ENCODE data around the gene BGN. TPM values are rescaled to one million over a fixed set of nuclear protein-coding genes. Genes with fewer than 3 reads are reported as not detected.

The BGN gene
- total RNA-seq, 1 donor from 2014 or later, result 50.0 TPM

- no peaks in the 10 kb centered on the region for H3K9me3 Mint-ChIP-seq (ENCODE audit: unreplicated experiment)
- no peak overlapping the region for H3K4me3 Mint-ChIP-seq (ENCODE audit: unreplicated experiment)
- H3K27me3 Mint-ChIP-seq (ENCODE audit: low read depth, unreplicated experiment), result no peaks in the 10 kb centered on the region
- Histone ChIP-seq H4K20me1 (ENCODE audit: insufficient read depth, low read length) (no peaks in the 10 kb centered on the region), H3K9me3 (ENCODE audit: insufficient read depth, low read depth, low read length) (no peaks in the 10 kb centered on the region), H3K4me2 (ENCODE audit: low read length) (no peak overlapping the region), H2AFZ (ENCODE audit: low read depth, low read length) (no peak overlapping the region), H3K9ac (ENCODE audit: low read length) (no peak overlapping the region), H3K79me2 (ENCODE audit: insufficient read depth, low read length) (no peaks in the 10 kb centered on the region), H3K36me3 (ENCODE audit: insufficient read depth, low read length) (no peaks in the 10 kb centered on the region), H3K27ac (ENCODE audit: low read depth, low read length) (no peak overlapping the region), H3K4me1 (ENCODE audit: insufficient read depth, low read length) (no peaks in the 10 kb centered on the region), H3K4me3 (ENCODE audit: insufficient read depth, low read depth, low read length) (no peak overlapping the region), H3K27me3 (ENCODE audit: insufficient read depth, low read length) (no peaks in the 10 kb centered on the region)
- H3K4me1 Mint-ChIP-seq (ENCODE audit: low read depth, unreplicated experiment), result no peaks in the 10 kb centered on the region
- H3K27ac Mint-ChIP-seq (ENCODE audit: unreplicated experiment), result no peak overlapping the region
- FAIRE-seq, result no peak
- peaks cover 2% of the 10 kb centered on the region for H3K36me3 Mint-ChIP-seq (ENCODE audit: low read depth, unreplicated experiment)
- TF ChIP-seq EZH2 (IDR thresholded peaks at IDR 0.05; ENCODE audit: insufficient read depth, low read length) (no peak), CTCF (IDR thresholded peaks at IDR 0.05; ENCODE audit: insufficient read depth, low read depth, low read length) (no peak)
- no peak for DNase-seq (ENCODE audit: low read depth)
These were observed 43.9 kb upstream of the BGN start for GRCh38 chrX:153450949-153451277.

GRCh38 chrX:153454901-153455550 is 39.8 kb upstream of the BGN start:
- no peaks in the 10 kb centered on the region for H3K79me2 ChIP-seq (ENCODE audit: insufficient read depth, low read length)
- no peak overlapping the region for H3K4me2 ChIP-seq (ENCODE audit: low read length)
- H3K27ac ChIP-seq (ENCODE audit: low read depth, low read length), result no peak overlapping the region
- H3K4me1 ChIP-seq (ENCODE audit: insufficient read depth, low read length), result peaks cover 5% of the 10 kb centered on the region
- no peaks in the 10 kb centered on the region for H3K27me3 Mint-ChIP-seq (ENCODE audit: low read depth, unreplicated experiment)
- FAIRE-seq (no peak), DNase-seq (ENCODE audit: low read depth) (no peak)
- no peaks in the 10 kb centered on the region for H3K36me3 ChIP-seq (ENCODE audit: insufficient read depth, low read length)
- H3K36me3 Mint-ChIP-seq (ENCODE audit: low read depth, unreplicated experiment), result no peaks in the 10 kb centered on the region
- H3K9ac ChIP-seq (ENCODE audit: low read length), result no peak overlapping the region
- no peak overlapping the region for H2AFZ ChIP-seq (ENCODE audit: low read depth, low read length)
- H4K20me1 ChIP-seq (ENCODE audit: insufficient read depth, low read length), result no peaks in the 10 kb centered on the region
- H3K27ac Mint-ChIP-seq (ENCODE audit: unreplicated experiment), result no peak overlapping the region
- H3K4me3 ChIP-seq (ENCODE audit: insufficient read depth, low read depth, low read length), result no peak overlapping the region
- H3K27me3 ChIP-seq (ENCODE audit: insufficient read depth, low read length), result no peaks in the 10 kb centered on the region
- no peaks in the 10 kb centered on the region for H3K9me3 ChIP-seq (ENCODE audit: insufficient read depth, low read depth, low read length)
- no peaks in the 10 kb centered on the region for H3K9me3 Mint-ChIP-seq (ENCODE audit: unreplicated experiment)
- peaks cover 7% of the 10 kb centered on the region for H3K4me1 Mint-ChIP-seq (ENCODE audit: low read depth, unreplicated experiment)
- H3K4me3 Mint-ChIP-seq (ENCODE audit: unreplicated experiment), result no peak overlapping the region
- no peak for TF ChIP-seq EZH2 (IDR thresholded peaks at IDR 0.05; ENCODE audit: insufficient read depth, low read length)
- no peak for TF ChIP-seq CTCF (IDR thresholded peaks at IDR 0.05; ENCODE audit: insufficient read depth, low read depth, low read length)

- no peaks in the 10 kb centered on the region for H3K9me3 Mint-ChIP-seq (ENCODE audit: unreplicated experiment)
- Histone ChIP-seq H2AFZ (ENCODE audit: low read depth, low read length) (no peak overlapping the region), H3K79me2 (ENCODE audit: insufficient read depth, low read length) (no peaks in the 10 kb centered on the region), H3K27ac (ENCODE audit: low read depth, low read length) (no peak overlapping the region), H3K9ac (ENCODE audit: low read length) (no peak overlapping the region), H3K4me2 (ENCODE audit: low read length) (no peak overlapping the region), H3K27me3 (ENCODE audit: insufficient read depth, low read length) (no peaks in the 10 kb centered on the region), H3K9me3 (ENCODE audit: insufficient read depth, low read depth, low read length) (no peaks in the 10 kb centered on the region), H4K20me1 (ENCODE audit: insufficient read depth, low read length) (no peaks in the 10 kb centered on the region), H3K4me1 (ENCODE audit: insufficient read depth, low read length) (peaks cover 11% of the 10 kb centered on the region), H3K36me3 (ENCODE audit: insufficient read depth, low read length) (no peaks in the 10 kb centered on the region), H3K4me3 (ENCODE audit: insufficient read depth, low read depth, low read length) (no peak overlapping the region)
- no peak for DNase-seq (ENCODE audit: low read depth)
- no peak overlapping the region for H3K27ac Mint-ChIP-seq (ENCODE audit: unreplicated experiment)
- no peaks in the 10 kb centered on the region for H3K36me3 Mint-ChIP-seq (ENCODE audit: low read depth, unreplicated experiment)
- no peaks in the 10 kb centered on the region for H3K27me3 Mint-ChIP-seq (ENCODE audit: low read depth, unreplicated experiment)
- no peak for FAIRE-seq
- H3K4me1 Mint-ChIP-seq (ENCODE audit: low read depth, unreplicated experiment), result peaks cover 11% of the 10 kb centered on the region
- no peak overlapping the region for H3K4me3 Mint-ChIP-seq (ENCODE audit: unreplicated experiment)
- no peak for TF ChIP-seq EZH2 (IDR thresholded peaks at IDR 0.05; ENCODE audit: insufficient read depth, low read length)
- TF ChIP-seq CTCF (IDR thresholded peaks at IDR 0.05; ENCODE audit: insufficient read depth, low read depth, low read length), result no peak
These were observed 39.2 kb upstream of the BGN start for GRCh38 chrX:153455571-153455970.

Data from astrocyte (in vitro differentiated cells and primary cell).